ENCODE measurements around the gene MLXIP.
"Not testable (repeated sequence)": the region's sequence is repeated elsewhere in the genome, so short reads cannot be mapped to it uniquely, and the experiment has no call there.

MLXIP gene

DNA sequence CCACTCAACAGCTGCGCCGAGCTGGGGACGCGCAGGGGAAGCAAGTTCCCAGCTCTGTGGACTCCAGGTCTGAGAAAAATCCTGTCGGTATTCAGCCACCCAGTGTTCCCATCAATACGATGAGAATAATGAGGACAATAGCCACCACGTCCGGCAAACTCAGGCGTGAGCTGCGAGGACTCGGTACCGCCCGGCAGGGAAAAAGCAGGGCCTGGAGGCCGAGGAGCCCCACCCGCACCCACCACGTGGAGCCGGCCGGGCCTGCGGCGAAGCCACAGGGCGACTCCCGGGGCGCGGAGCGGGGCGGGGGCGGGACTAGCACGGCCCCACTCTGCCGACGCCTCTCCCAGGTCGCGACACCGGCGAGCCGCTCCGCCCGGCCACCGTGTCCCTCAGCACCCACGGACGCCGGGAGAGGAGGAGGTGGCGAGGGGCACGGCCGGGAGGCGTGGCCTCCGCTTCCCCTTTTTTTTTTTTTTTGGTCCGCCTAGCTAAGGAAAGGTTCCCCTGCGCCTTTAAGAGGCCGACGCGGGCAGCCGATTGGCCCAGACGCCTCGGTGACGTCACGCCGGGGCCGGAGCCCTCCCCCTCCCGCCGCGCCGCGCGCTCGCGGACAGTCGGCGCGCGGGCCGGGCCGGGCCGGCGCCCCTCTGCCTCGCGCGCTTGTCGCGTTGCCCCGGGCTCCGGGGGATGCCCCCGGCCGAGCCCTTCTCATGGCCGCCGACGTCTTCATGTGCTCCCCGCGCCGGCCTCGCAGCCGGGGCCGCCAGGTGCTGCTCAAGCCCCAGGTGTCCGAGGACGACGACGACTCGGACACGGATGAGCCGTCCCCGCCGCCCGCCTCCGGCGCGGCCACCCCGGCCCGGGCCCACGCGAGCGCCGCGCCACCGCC, at the start of gene MLXIP:
TSS of gene MLXIP (plus strand) at position 616 of the 892 bp plus-strand sequence. CDS start at position 714, 98 bp downstream.
- peak; percentile 82 to 84 for DNase-seq (ENCODE audit: extremely low read depth in 1 of 2, low read depth in 1 of 2)

DNA sequence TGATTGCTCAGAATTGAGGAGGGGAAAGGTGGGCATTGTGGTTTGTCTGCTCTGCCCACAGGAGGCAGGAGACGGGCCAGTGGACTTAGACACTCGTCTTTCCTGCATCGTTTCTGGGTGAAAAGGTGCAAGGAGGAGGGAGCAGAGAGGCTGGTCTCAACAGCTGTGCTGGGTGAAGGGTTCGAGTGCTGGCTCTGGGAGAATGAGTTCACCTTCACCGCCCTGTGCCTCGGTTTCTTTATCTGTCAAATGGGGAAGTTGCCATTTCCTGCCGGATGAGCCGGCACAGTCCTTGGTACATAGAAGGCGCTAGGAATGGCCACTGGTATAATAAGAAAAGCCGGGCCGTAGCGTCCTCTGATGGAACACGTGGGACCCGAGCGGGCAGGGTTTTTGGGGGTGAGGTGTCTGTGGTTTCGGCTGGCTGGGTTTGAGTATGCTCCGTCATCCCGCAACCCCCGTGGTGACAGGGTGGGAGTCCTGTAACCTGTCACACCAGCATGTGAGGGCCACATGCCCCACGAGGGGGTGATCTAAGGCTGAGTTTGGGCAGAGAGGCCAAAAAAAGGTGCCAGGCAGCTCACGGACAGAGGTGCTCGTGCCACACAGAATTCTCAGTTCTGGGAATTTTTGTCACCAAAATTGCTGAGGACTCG, 49.5 kb upstream of the MLXIP start:
- peak; percentile 58 to 69 for DNase-seq (ENCODE audit: extremely low read depth in 1 of 2, low read depth in 1 of 2)

- DNase-seq (ENCODE audit: extremely low read depth in 1 of 2, low read depth in 1 of 2) = no peak
Observed at GRCh38 chr12:122029620-122030423, 48.7 kb upstream of the MLXIP start.

- no peak for DNase-seq (ENCODE audit: extremely low read depth in 1 of 2, low read depth in 1 of 2)
Observed at GRCh38 chr12:122030424-122031035, 48.0 kb upstream of the MLXIP start.

DNA sequence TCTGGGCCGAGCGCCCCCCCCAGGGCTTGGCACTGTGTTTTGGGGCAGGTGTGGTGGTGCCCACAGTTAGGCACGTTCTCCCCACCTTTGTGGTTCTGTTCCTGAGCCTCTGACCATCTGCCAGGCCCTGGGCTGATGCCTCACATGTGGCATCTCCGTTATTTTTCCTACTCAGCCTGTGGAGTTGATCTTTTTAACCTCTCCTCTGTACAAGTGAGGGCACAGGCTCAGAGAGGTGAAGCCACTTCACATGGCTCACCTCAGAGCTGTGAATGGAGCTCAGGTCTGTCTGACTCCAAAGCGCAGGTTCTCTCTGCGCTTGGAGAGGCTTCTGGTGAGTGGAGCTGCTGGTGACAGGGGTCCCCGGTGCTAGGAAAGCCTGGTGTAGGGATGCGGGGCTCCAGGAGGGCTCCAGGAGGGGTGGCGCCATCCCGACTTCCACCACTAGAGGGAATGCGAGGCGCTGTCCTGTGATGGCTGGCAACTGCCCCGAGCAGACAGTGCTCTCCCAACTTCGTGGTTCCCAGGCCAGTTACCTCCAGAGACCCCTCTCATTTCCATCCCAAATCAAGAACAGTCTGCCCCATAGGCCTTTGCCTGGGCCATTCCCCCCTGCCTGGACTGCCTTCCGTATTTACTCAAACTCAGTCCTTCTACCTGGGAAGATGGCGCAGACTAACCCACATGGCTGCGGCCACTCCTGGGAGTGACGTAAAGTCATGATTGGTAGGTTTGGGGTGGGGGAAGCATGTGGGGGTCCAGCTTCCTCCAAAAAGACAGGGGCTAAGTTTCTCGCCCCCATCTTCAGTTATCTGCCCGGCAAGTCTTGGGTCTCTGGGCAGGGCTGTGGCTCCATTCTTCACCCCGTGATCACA, 47.0 kb upstream of the MLXIP start:
- DNase-seq (ENCODE audit: extremely low read depth in 1 of 2, low read depth in 1 of 2) = no peak

GRCh38 chr12:122032580-122032979, 46.0 kb upstream of the MLXIP start:
- no peak for DNase-seq (ENCODE audit: extremely low read depth in 1 of 2, low read depth in 1 of 2)

DNA sequence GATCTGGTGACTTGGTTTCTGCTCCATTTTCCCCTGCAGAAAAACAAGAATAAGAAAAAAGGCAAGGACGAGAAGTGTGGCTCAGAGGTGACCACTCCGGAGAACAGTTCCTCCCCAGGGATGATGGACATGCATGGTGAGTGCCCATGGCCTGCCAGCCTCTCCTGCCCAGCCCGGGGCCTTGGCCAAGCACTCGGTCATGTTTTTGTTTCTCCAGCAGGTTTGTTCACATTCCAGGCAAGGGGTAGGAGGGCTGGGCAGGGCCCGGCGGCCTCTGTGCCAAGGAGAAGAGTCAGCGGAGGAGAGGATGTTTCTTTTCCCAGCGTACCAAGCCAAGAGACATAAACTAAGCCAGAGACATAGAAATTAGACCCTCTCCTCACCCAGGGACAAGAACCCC, 43.3 kb upstream of the MLXIP start:
- DNase-seq (ENCODE audit: extremely low read depth in 1 of 2, low read depth in 1 of 2) = no peak

DNA sequence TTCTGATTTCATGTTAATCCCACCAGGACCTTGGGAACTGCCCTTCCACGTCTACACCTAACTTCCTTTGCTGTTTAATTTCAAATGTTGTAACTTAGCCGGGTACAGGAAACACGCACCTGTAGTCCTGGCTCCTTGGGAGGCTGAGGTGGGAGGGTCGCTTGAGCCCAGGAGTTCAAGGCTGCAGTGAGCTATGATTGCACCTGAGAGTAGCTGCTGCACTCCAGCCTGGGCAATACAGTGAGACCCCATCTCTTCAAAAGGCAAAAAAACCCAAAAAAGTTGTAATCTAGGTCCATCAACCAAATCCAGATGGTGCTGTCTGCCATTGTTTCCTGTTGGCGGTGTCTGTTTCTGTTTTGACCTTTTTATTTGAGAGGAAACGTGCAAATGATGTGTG, 42.4 kb upstream of the MLXIP start:
- no peak for DNase-seq (ENCODE audit: extremely low read depth in 1 of 2, low read depth in 1 of 2)

DNA sequence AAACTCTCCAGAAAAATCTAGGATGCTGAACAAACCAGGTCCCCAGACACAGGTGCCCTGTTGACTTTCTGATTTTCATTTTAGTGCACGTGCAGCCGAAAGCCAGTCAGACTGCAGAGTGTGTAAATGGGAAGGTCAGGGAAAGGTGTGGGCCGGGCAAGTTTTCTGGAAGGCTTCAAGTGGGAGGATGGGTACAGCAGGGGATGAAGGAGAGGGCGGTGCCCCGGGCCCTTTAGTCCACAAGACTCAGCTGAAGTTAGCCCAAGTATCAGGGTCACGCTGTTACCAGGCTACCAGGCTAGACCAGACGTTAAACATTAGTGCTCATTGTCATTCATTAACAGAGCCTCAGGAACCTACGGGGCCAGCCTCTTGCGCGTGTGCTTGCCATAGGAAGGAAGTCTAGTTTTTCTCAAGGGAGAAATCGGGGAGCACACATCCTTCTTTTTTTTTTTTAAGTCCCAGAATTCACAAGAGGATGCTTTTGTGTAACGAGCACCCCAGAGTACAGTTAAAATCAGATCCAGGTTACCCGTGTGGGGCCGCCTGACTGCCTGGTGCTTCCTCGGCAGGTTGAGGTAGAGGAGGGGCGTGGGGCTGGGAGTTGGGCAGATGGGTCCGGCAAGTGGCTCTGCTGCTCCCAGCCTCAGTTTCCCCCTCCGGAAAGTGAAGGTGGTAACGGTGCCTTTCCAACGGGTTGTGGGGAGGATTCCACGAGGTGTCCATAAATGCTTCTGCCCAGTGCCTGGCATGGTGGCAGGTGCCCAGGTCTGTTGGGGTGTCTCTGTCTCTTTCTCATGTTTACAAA, 37.8 kb upstream of the MLXIP start:
- DNase-seq (ENCODE audit: extremely low read depth in 1 of 2, low read depth in 1 of 2) = no peak

DNA sequence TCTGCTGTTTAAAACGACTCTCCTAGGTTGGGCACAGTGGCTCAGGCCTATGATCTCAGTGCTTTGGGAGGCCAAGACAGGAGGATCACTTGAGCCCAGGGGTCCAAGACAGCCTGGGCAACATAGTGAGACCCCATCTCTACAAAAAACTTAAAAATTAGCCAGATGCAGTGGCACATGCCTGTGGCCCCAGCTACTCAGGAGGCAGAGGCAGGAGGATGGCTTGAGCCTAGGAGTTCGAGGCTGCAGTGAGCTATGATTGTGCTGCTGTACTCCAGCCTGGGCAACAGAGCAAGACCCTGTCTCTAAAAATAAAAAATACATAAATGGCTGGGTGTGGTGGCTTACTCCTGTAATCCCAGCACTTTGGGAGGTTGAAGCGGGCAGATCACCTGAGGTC, 37.1 kb upstream of the MLXIP start:
- DNase-seq (ENCODE audit: extremely low read depth in 1 of 2, low read depth in 1 of 2) = not testable (repeated sequence)

DNA sequence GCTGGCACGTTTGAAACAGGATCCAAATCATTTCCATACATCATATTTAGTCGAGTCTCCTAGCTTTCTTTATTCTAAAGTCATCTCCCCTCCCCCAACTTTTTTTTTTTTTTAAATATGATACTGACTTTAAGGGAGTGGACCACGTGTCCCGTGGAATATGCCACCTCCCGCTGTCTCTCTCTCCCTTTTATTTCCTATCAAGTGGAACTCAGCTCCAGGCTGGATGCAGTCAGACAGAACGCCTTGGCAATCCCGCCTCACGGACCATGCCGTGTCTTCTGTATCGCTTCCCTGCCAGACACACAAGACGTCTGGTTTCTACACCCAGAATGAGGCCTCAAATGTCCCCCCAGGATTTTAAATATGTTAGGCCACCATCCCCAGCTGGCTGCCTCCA, 35.6 kb upstream of the MLXIP start:
- DNase-seq (ENCODE audit: extremely low read depth in 1 of 2, low read depth in 1 of 2) = no peak

DNA sequence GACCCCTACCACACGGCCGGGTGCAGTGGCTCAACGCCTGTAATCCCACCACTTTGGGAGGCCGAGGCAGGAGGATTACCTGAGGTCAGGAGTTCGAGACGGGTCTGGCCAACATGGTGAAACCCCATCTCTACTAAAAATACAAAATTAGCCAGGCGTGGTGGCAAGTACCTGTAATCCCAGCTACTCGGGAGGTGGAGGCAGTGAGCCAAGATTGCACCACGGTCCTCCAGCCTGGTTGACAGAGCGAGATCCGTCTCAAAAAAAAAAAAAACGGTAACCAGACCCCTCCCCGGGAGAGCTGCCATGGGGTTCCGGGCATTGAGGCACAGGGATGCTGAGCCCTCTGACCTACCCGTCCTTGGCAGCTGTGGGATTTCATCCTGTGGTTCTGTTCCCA, 35.1 kb upstream of the MLXIP start:
- no peak for DNase-seq (ENCODE audit: extremely low read depth in 1 of 2, low read depth in 1 of 2)

DNA sequence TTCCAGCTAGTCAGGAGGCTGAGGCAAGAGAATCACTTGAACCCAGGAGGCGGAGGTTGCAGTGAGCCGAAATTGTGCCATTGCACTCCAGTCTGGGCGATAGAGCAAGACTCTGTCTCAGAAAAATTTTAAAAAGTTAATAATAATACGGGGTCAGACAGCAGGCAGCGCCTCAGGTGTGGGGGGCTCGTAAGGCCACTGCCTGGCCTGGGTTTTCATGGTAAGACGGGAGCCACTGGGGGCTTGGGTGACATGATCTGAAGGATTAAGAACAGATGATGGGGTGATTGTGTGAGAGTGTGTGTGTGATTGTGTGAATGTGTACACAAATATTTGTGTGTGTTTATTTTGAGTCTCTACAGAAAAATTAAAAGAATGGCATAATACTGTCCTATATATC, 33.3 kb upstream of the MLXIP start:
- DNase-seq (ENCODE audit: extremely low read depth in 1 of 2, low read depth in 1 of 2) = no peak

- no peak for DNase-seq (ENCODE audit: extremely low read depth in 1 of 2, low read depth in 1 of 2)
Observed at GRCh38 chr12:122046145-122046544, 32.4 kb upstream of the MLXIP start.

GRCh38 chr12:122048151-122048550, 30.4 kb upstream of the MLXIP start:
- DNase-seq (ENCODE audit: extremely low read depth in 1 of 2, low read depth in 1 of 2) = no peak

DNA sequence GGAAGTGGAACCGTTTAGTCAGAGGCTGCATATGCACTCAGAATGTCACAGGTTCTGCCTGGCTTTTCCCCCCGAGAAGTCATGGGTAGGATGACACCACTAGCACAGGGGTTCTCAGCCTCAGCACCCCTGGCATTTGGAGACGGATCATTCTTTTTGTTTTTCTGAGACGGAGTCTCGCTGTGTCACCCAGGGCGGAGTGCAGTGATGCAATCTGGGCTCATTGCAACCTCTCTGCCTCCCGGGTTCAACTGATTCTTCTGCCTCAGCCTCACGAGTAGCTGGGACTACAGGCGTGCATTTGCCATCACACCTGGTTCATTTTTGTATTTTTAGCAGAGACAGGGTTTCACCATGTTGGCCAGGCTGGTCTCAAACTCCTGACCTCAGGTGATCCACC, 28.7 kb upstream of the MLXIP start:
- no peak for DNase-seq (ENCODE audit: extremely low read depth in 1 of 2, low read depth in 1 of 2)

DNA sequence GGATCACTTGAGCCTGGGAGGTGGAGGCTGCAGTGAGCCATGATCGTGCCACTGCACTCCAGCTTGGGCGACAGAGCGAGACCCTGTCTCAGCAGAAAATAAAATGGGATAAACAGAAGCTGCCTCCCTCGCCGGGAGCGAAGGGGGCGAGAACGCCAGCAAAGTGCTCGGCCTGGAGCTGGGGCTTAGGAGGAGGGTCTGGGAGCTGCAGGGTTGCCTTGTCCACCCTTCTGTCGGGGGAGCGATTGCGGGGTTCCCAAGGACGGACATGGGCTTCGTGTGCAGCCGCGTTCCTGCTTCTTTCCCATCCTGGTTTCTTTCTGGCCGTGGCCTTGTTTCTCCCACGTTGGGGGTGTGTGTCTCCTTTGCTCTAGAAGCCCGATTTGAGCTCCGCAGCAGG, 27.9 kb upstream of the MLXIP start:
- no peak for DNase-seq (ENCODE audit: extremely low read depth in 1 of 2, low read depth in 1 of 2)

DNA sequence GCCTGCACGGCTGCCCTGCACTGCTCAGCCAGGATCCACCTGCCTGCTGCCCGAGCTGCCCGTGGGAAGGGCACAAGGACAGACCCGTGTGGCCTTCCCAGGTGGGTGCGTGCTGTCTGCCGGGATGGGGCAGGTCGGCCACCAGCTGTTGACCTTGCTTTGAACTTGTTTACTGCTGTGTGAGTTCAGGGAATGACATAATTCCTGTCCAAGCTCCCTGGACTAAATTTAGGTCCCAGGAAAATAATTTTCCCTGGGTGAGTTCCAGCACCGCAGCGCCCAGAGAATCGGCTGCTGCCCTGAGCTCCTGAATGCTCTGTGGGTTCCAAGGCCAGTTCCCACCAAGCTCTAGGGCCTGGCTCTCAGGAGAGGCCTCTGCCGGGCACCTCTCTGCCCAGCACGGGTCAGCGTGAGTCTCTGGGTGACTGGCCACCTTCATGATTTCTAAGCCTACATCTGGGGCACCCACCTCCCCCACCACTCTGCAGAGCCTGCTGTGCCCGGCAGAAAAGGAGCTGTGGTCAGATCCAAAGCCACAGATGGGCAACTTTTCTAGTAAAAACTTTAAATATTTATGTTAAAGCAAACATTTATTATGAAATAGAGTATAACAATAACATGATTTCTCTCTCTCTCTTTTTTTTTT, 27.2 kb upstream of the MLXIP start:
- no peak for DNase-seq (ENCODE audit: extremely low read depth in 1 of 2, low read depth in 1 of 2)

GRCh38 chr12:122052285-122052684, 26.3 kb upstream of the MLXIP start:
- DNase-seq (ENCODE audit: extremely low read depth in 1 of 2, low read depth in 1 of 2) = no peak

Data from stimulated activated CD8-positive, alpha-beta memory T cell treated with anti-CD3 and anti-CD28 coated beads, Interleukin-7, amount 100 ng/mL, for 48 hours (primary cell).